GM06990 (cell line): ENCODE measurements around the gene UGT3A2.
"Not testable (repeated sequence)": the region's sequence is repeated elsewhere in the genome, so short reads cannot be mapped to it uniquely, and the experiment has no call there.

ENCODE experiments used
- DNase-seq: peaks from one replicate; pipeline ENCODE4 v3.0.0-alpha.2; 2011; ENCODE audit not compliant: insufficient read length; ENCODE audit errors: extremely low read depth
- H3K27me3 ChIP-seq: replicated peaks from 2 replicates; pipeline ENCODE4 v1.6.0; 2011; ENCODE audit warnings: low read length; ENCODE audit not compliant: control insufficient read depth, insufficient read depth
- H3K36me3 ChIP-seq: 2 replicates; pipeline ENCODE4 v1.5.1; 2011; ENCODE audit warnings: low read length; ENCODE audit not compliant: control insufficient read depth, insufficient read depth
- H3K4me3 ChIP-seq: replicated peaks from 2 replicates; pipeline ENCODE4 v1.5.1; 2011; ENCODE audit warnings: low read depth, mild to moderate bottlenecking, control low read depth, low read length
- CTCF ChIP-seq: IDR thresholded peaks from 2 replicates; pipeline ENCODE4 v1.5.1; 2011; ENCODE audit warnings: low read length, control low read depth, mild to moderate bottlenecking, inconsistent platforms; ENCODE audit not compliant: insufficient read depth, poor library complexity, severe bottlenecking

Gene UGT3A2

GRCh38 chr5:36035696-36036095 lies 31.0 kb downstream of the UGT3A2 start:
- no peak for TF ChIP-seq CTCF
- Histone ChIP-seq H3K36me3 (no peaks in the 10 kb centered on the region), H3K4me3 (no peak overlapping the region), H3K27me3 (no peaks in the 10 kb centered on the region)
- DNase-seq: no peak

- not testable (repeated sequence) for H3K4me3 ChIP-seq, H3K36me3 ChIP-seq, H3K27me3 ChIP-seq, DNase-seq
Measured at GRCh38 chr5:36034536-36035134, 32.0 kb downstream of the UGT3A2 start.

DNA sequence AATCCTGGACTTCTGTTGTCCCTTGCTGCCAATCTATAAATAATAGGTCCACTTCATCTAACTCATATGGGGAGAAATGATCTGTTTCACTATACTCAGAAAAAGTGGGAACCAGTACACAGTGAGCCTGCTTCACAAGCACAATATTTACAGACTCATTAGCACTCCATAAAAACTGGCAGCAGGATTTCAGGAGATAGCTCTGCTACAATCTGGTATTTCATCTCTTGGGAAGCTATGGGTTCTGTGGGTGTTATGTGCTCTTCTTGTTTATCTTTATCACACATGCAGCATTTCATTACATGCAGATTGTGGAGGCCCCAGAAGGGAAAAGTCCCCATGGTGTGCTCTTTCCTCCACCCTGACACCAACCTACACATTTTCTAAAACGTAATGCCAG lies 33.2 kb downstream of the UGT3A2 start:
- no peak for DNase-seq
- Histone ChIP-seq H3K27me3 (no peaks in the 10 kb centered on the region), H3K36me3 (no peaks in the 10 kb centered on the region), H3K4me3 (no peak overlapping the region)
- TF ChIP-seq CTCF: no peak

DNA sequence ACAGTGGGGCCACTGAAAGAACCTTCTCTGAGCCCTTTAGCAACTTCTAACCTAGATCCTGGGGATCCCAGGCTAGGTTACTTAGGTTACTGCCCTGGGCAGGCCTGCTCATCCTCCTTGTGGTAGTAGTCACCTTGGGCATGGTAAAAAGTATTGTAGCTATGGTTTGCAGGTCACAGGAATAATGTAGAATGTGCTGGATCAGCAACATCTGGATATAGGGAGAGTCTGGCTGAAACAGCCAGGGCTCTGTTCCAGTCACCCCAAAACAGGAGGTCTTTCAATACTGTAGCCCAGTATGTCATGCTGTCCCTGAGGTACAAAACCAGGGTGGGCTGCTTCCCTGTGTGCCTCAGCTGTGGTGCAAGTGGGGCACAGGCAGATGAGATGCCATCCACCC lies 33.6 kb downstream of the UGT3A2 start:
- no peaks in the 10 kb centered on the region for H3K27me3 ChIP-seq
- no peak for TF ChIP-seq CTCF
- no peak for DNase-seq
- H3K4me3 ChIP-seq: no peak overlapping the region
- no peaks in the 10 kb centered on the region for H3K36me3 ChIP-seq

GRCh38 chr5:36031223-36031622 lies 35.5 kb downstream of the UGT3A2 start:
- no peaks in the 10 kb centered on the region for H3K27me3 ChIP-seq
- no peak for TF ChIP-seq CTCF
- DNase-seq: no peak
- no peaks in the 10 kb centered on the region for H3K36me3 ChIP-seq
- no peak overlapping the region for H3K4me3 ChIP-seq

DNA sequence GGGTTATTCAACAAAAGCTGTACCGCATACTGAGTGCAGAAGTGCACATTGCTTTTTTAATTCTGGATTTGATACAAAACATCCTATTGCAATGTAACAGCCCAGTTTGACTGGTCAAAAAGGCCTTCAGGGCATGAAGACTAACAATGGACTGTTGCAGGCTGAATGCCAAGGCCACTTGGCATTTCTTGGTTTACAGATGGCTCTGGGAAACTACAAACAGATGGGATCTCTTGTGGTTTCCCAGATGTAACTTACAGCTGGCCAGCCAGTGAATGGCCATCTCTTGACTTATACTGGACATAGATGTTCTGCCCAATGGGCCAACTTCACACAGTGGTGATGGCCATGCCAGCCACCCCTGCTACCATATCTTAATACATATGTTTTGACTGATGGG lies 36.8 kb downstream of the UGT3A2 start:
- no peak for DNase-seq
- Histone ChIP-seq H3K36me3 (no peaks in the 10 kb centered on the region), H3K27me3 (no peaks in the 10 kb centered on the region), H3K4me3 (no peak overlapping the region)
- no peak for TF ChIP-seq CTCF
